IPS-NIHi11 (cell line): ENCODE results near the gene RINT1.

Source experiments
- DNase-seq: peaks from one replicate; pipeline ENCODE4 v3.0.0; 2012; ENCODE audit warnings: mixed read lengths, low spot score

Gene RINT1

GRCh38 chr7:105599551-105599950, 67.5 kb downstream of the RINT1 start:
- DNase-seq = no peak

DNA sequence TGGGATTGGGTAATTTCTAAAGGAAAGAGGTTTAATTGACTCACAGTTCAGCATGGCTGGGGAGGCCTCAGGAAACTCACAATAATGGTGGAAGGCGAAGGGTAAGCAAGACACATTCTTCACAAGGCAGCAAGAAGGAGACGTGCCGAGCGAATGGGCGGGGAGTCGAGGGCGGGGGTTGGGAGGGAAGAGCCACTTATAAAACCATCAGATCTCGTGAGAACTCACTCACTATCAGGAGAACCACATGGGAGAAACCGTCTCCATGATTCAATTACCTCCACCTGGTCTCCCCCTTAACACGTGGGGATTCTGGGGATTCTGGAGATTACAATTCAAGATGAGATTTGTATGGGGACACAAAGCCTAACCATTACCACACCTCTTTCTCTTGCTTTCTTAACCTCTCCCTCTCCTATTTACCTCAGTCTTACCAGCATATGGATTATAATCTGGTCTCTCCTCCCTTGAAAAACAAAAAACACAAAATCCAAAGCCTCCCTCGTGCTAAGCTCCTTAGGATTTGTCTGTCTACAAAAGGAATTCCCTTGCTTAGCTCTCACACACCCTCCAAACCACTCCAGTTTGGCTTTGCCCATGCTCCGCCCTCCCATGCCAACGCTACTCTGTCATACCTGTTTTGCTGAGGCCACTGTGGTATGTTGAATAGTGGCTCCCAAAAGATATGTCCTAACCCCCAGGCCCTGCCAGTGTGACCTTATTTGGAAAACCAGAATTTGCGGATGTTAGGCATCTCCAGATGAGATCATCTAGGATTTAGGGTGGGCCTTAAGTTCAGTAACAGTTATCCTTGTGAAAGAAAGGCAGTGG, 68.9 kb downstream of the RINT1 start:
- DNase-seq = no peak

DNA sequence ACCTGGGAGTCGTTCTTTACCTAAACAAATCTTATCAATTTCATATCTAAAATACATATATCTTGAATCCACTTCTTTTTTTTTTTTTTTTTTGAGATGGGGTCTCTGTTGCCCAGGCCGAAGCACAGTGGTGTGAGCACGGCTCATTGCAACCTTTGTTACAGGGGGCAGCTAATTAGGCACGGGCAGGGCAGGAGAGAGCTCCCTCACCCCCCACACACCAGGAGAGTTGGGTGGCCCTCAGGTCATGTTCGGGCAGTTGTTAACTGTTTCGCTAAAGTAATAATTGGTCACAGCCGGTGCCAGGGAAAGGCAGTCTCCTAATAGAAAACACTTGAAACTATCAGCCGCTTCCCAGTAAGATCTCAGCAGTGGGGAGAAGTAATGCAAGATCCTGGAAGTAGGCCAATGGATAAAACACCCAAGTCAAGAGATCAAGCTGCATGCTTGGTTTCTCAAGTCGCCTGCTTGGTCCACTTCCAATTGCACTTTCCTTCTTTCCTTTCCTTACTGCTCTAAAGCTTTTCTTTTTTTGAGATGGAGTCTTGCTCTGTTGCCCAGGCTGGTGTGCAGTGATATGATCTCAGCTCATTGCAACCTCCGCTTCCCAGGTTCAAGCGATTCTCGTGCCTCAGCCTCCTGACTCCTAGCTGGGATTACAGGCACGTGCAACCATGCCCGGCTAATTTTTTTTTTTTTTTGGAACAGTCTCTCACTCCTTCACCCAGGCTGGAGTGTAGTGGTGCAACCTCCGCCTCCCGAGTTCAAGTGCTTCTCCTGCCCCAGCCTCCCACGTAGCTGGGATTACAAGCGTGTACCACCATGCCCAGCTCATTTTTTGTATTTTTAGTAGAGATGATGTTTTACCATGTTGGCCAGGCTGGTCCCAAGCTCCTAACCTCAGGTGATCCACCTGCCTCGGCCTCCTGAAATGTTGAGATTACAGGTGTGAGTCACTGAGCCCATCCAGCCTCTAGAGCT, 70.6 kb downstream of the RINT1 start:
- DNase-seq = no peak

DNA sequence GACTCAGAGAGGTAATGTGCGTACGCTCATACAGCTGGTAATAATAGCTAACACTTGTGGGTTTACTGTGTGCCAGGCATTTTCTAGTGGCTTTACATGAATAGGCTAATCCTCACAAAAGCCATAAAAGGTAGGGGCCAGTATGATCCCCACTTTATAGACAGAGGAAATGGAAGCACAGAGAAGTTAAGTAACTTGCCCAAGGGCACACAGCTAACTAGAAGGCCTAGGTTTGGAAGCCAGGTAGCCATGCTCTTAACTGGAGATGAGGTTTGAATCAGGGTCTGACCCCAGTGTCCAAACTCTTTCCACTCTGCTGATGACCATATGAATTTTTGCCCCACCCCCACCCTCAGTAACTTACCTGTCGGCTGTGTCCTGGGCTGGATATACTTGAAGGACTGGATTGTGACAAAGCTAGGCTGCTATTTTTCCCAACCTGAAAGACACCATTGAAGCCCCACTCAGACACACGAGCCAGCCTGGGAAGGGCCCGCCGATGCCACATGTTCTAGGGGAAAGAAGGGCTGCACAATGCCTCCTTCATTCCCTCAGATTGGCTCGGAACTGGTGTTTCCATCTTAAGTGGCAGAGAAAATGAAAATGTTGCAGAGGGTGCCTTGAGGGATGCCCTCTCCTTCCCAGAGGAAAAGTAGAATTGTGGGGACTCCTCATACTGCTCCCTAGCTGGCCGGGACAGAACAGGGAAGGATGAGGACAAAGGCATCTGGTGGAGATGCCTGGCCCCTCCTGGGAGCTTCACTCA, 78.3 kb downstream of the RINT1 start:
- DNase-seq = no peak

GRCh38 chr7:105611856-105612775, 80.1 kb downstream of the RINT1 start:
- no peak for DNase-seq

- DNase-seq = no peak
These were observed 80.8 kb downstream of the RINT1 start for GRCh38 chr7:105612806-105613205.

DNA sequence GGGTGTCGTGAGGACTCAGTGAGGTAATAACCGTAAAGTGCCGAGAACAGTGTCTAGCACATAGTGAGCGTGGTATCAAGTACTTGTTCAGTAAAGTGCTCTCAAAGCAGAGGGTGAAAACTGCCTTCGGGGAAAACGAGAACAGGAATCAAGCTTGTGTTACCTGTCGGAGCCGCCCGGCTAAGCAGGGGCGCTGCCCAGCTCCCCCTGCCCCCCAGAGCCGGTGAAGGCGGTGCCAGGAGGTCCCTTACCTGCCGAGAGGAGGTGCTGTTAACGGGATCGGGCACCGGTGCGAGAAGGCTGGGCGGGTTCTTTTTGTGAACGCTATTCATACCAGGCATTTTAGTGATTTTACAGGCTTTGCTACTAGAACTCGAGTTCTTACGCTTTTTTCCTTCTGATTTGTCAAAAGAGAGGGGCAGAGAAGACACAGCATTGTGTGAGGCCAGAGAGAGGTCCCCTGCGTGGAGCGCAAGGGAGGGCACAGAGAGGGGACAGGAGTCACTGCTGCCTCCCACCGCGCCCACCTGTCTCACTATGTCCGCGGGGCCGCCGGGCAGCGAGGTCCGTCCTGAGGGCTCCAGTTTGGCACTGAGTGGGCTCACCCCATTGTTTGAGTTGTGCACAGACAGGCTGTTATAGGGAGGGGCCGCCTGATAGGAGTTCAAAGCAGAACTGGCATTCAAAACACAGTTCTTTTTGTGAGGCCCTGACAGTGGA, 81.8 kb downstream of the RINT1 start:
- no peak for DNase-seq

DNA sequence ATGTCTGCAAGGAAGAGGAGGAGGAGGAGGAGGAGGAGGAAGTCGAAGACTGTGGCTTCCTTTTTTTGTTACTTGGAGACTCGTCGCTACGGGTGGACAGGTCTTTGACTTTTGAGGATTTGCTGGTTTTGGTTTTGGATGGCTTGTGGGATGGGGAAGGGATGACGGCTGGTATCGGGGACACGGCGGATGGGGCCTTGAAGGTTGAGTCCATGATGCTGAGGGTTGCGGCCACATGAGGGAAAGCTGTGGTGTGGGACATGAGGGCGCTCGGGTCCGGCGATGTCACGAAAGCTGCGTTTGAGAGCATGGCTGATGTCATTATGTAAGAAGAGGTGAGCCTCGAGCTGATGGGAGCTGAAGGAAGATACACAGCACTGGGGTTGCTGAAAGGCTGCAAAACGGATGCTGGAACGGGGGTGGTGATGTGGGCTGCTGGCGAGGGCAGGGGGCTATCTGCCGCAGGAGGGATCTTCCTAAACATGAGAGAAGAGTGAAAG, 82.4 kb downstream of the RINT1 start:
- DNase-seq = no peak
